Activated T-helper 1 cell treated with anti-CD3 and anti-CD28 coated beads, Interleukin-2, amount 50 U/mL, for 16 hours (primary cell): Measurements from ENCODE around the gene TMEM59.
"Not testable (repeated sequence)": the region's sequence is repeated elsewhere in the genome, so short reads cannot be mapped to it uniquely, and the experiment has no call there.

Source experiments
- DNase-seq, 2 donors: peaks; one replicate each; pipeline ENCODE4 v3.0.0-alpha.2; 2020; ENCODE audit warnings: low read depth in 1 of 2, low spot score in 1 of 2

TMEM59 gene

DNA sequence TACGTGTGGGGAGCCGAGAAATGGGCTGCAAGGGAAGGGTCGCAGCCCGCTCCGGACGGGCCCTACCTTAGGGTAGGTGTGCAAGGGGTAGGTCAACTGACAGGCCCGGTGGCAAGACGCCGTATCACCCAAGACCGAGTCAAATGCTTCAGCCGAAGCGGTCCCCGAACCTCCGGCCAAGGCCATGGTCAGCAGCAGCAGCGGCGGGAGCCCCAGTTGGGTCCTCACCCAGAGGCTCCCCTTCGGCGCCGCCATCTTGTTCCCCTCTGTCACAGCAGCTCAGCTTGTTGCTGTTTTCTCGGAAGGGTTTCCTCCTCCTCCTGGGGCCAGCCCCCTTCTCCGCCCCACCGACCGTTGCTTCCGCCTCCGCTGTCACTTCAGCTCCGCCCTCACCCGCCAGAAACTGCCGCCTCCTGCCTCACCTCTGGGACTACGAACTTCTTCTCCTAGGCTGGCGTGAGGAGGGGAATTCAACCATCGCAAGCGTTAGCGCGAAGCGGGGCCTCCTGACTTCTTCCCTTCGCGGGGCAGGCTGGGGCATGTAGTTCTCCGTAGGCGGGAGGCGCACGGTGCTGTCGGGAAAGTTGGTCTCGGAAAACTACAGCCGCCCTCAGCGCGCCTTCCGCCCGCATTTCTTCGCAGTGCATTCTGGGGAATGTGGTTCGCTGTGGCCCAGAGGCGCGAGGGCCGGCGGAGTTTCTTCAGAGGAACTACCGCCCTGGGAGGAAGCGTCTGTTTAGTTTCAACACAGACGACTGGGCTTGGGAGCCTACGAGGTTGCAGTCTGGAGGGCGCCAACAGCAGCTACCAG lies at the start of gene TMEM59, which contains the start of gene TCEANC2:
TSS of gene TMEM59 (minus strand) at position 271 of the 811 bp plus-strand sequence. CDS start at position 255, 16 bp downstream.
TSS of gene TCEANC2 (plus strand) at position 675 of the 811 bp plus-strand sequence. CDS start 815 bp downstream, outside the sequence.
- peak; percentile 93 to 95 for DNase-seq

- no peak for DNase-seq
Observed at GRCh38 chr1:54100500-54100899, 47.5 kb upstream of the TMEM59 start.

DNA sequence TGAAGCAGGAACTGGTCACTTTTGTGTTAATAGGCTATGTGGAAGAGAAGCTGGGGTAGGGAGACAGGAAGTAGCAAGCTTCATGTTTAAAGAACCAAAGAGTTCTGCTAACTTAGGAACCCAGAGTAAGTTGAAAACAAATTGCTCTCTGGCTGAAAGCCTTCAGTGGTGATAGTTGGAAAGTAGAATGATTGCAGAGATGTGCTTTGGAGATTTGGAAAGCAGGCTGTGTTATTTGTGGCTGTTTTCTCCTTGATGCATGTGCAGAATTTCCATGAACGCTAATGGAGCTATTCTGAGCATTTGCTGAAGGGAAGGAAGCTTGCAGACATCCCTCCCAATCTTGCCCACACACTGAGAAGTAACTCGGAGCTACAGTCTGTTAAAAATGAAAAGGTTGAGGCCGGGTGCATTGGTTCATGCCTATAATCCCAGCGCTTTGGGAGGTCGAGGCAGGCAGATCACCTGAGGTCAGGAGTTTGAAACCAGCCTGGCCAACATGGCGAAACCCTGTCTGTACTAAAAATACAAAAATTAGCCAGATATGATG lies 46.1 kb upstream of the TMEM59 start:
- no peak for DNase-seq

DNA sequence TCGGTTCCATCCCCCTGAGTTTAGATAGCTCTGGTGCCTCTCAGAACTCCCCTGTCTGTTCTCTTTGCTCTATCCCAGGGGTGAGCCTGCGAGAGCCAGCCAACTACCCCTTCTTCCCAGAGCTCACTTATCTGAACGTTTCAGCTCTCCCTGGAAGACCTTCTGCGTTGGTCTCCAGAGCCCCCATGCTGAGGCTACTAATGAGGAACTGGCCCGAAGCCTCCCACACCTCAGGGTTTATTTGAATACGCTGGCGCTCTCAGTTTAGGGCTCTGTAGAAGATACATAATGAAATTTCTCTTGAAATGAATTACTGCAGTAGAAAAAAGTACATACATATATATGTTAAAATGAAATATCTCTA lies 43.9 kb upstream of the TMEM59 start:
- DNase-seq = no peak

- no peak for DNase-seq
Observed at GRCh38 chr1:54096227-54096876, 43.3 kb upstream of the TMEM59 start.

- DNase-seq = no peak
Observed at GRCh38 chr1:54095546-54096226, 42.7 kb upstream of the TMEM59 start.

- DNase-seq = not testable (repeated sequence)
Observed at GRCh38 chr1:54094730-54095105, 41.7 kb upstream of the TMEM59 start.

- DNase-seq = no peak
Observed at GRCh38 chr1:54094001-54094729, 41.2 kb upstream of the TMEM59 start.

DNA sequence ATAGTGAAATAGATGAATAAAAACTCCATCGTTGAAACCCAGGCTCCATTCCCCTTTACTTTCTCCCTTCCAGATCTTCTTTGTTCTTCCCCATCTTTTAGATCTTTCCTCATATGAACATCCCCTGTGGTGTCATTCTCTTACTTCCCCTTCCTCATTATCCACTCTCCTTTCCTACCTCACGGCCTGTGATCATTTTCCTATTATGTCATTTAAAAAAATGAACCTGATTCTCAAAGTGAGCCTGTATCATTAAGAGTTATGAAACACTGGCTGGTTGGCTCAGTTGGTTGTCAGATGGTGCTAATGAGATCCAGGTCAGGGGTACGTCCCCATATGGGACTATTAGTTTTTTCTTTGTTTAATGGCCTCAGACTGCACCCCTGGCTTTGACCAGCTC lies 38.7 kb upstream of the TMEM59 start:
- no peak for DNase-seq

DNA sequence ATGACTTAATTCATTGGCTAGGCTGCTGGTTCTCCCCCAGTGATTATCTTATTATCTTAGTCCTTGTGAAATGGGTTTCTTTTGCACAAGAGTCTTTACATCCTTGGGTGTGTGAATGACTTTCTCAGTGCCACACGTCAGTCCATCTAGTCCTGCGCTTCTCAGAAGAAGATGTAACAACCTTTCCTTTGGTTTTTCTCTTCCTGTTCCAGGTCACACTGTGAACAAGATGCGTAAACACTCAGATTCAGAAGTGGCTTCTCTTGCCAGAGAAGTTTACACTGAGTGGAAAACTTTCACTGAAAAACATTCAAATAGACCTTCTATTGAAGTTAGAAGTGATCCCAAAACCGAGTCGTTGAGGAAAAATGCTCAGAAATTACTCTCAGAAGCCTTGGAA lies 35.4 kb upstream of the TMEM59 start:
- no peak for DNase-seq

DNA sequence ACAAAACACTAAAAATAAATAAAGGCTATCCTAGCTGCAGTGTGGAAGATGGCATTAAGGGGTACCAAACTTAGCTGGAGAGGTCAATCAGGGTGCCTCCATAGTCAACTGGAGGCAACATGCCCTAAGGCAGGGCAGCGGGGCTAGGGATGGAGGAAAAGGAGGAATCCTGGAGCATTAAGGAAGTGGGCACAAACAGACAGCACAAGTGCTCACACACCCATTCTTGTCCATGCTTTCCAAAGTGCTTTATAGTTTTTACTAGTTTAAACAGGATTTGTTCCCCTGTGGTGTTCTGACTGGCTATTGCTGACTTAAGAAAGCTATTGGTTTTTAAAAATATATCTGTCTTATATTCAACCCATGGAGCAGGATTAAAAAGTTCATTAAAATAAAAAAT lies 33.8 kb upstream of the TMEM59 start:
- no peak for DNase-seq

GRCh38 chr1:54084794-54085193 lies 31.8 kb upstream of the TMEM59 start:
- no peak for DNase-seq

DNA sequence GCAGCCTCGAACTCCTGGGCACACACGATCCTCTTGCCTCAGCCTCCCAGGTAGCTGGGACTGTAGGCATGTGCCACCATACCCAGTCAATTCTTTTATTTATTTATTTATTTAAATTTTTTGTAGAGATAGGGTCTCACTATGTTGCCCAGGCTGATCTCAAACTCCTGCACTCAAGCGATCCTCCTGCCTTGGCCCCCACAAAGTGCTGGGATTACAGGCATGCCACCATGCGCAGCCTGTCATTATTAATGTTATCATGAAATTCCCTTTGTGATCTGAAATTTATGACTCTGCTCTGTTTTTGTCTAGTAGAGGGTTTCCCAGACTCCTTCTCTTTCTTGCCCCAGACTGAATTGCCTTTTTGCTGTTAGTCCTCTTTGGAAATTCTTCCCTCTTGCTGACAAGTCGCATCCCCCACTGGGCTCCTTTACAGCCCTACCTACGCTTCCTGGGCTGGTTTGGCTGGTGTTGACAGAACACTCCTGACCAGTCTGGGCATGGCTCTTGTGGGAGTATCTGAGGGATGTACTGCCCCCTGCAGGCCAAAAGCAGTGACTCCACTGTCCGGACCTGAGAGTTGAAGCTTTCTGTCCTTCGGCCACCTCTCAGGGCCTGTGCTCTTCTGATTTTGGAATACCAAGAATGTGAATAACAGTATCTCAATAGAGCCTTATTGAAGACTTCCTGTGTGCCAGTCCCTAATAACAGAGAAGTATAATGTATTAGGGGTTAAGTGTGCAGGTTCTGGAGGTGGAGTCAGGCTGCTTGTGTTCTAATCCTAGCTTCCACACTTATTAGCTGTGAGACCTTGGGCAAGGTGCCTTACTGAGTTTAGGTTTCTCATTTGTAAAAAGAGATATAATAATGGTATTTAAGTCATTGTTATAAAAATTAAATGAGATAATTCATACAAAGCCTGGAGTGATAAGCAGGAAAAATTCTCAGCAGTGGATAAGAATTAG lies 28.6 kb upstream of the TMEM59 start:
- DNase-seq = peak; percentile 10 to 23

GRCh38 chr1:54080598-54081049 lies 27.6 kb upstream of the TMEM59 start:
- no peak for DNase-seq

DNA sequence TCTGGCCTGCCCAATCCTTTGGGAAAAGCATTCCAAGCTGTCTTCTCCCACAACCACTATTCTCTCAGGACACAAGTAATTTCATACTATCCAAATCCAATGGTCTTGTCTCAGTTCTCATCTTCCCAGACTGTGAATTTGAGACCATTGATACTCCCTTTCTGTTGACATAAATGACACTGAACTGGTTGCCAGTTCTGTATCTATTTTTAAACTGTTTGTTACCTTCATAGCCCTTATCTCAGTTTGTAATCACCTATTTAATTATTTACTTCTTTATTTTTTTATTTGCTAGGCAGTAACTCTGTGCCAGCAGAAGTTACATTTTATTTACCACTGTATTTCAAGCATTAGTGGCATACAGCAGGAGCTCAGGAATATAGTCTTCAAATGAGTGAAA lies 24.4 kb upstream of the TMEM59 start:
- no peak for DNase-seq

GRCh38 chr1:54070171-54070837 lies 17.3 kb upstream of the TMEM59 start:
- no peak for DNase-seq

- DNase-seq = no peak
Observed at GRCh38 chr1:54069791-54070170, 16.8 kb upstream of the TMEM59 start.

DNA sequence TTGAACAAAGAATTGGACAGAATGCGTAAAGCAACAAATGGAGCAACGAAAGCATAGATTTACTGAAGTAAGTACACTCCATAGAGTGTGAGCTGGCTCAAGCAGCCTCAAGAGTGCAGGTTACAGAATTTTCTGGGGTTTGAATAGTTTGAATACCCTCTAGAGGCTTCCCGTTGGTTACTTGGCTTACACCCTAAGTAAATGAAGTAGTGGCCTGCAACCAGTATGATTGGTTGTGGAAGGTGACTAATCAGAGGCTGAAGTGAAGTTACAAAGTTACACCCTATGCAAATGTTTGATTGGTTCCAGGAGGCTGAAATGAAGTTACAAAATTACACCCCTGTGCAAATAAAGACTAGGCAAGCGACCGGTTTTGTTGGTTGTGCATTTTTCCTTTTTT lies 11.3 kb upstream of the TMEM59 start:
- no peak for DNase-seq

GRCh38 chr1:54054438-54054749 lies 1.4 kb upstream of the TMEM59 start:
- no peak for DNase-seq
